Measurements from ENCODE around the gene AVP. TPM values are rescaled to one million over a fixed set of nuclear protein-coding genes. Genes with fewer than 3 reads are reported as not detected.

AVP gene
- total RNA-seq, 1 donor from 2014 or later, result 0.38 TPM

- intact Hi-C loops (cut with micrococcal nuclease), result no loop called here
- TF ChIP-seq CTCF (IDR thresholded peaks at IDR 0.05; ENCODE audit: borderline replicate concordance), result no peak
- H3K4me3 ChIP-seq, result no peak overlapping the region
- H3K4me1 ChIP-seq, result no peaks in the 10 kb centered on the region
- no peak for DNase-seq
- no peaks in the 10 kb centered on the region for H3K9me3 ChIP-seq (replicated peaks)
- H3K27me3 ChIP-seq (ENCODE audit: low read depth), result no peaks in the 10 kb centered on the region
- H3K36me3 ChIP-seq, result peaks cover 24% of the 10 kb centered on the region
- no peak overlapping the region for H3K27ac ChIP-seq (replicated peaks)
Observed at GRCh38 chr20:3106658-3107463, 22.3 kb upstream of the AVP start.

- no peak for DNase-seq
- Histone ChIP-seq H3K27ac (replicated peaks) (no peak overlapping the region), H3K4me1 (no peaks in the 10 kb centered on the region), H3K27me3 (ENCODE audit: low read depth) (no peaks in the 10 kb centered on the region), H3K9me3 (replicated peaks) (no peaks in the 10 kb centered on the region), H3K4me3 (no peak overlapping the region), H3K36me3 (peaks cover 24% of the 10 kb centered on the region)
- intact Hi-C loops (cut with micrococcal nuclease), result no loop called here
- no peak for TF ChIP-seq CTCF (IDR thresholded peaks at IDR 0.05; ENCODE audit: borderline replicate concordance)
Observed at GRCh38 chr20:3106185-3106584, 21.7 kb upstream of the AVP start.

- H3K9me3 ChIP-seq (replicated peaks), result no peaks in the 10 kb centered on the region
- no peaks in the 10 kb centered on the region for H3K4me1 ChIP-seq
- DNase-seq, result no peak
- no peak overlapping the region for H3K4me3 ChIP-seq
- H3K27ac ChIP-seq (replicated peaks), result no peak overlapping the region
- no peaks in the 10 kb centered on the region for H3K27me3 ChIP-seq (ENCODE audit: low read depth)
- intact Hi-C loops (cut with micrococcal nuclease), result no loop called here
- H3K36me3 ChIP-seq, result peaks cover 24% of the 10 kb centered on the region
- no peak for TF ChIP-seq CTCF (IDR thresholded peaks at IDR 0.05; ENCODE audit: borderline replicate concordance)
Observed at GRCh38 chr20:3105256-3106137, 21.0 kb upstream of the AVP start.

GRCh38 chr20:3103369-3104032, 19.0 kb upstream of the AVP start:
- Histone ChIP-seq H3K36me3 (peaks cover 8% of the 10 kb centered on the region), H3K9me3 (replicated peaks) (no peaks in the 10 kb centered on the region), H3K27me3 (ENCODE audit: low read depth) (peaks cover 6% of the 10 kb centered on the region), H3K27ac (replicated peaks) (no peak overlapping the region), H3K4me1 (no peaks in the 10 kb centered on the region), H3K4me3 (no peak overlapping the region)
- DNase-seq, result no peak
- intact Hi-C loops (cut with micrococcal nuclease), result no loop called here
- TF ChIP-seq CTCF (IDR thresholded peaks at IDR 0.05; ENCODE audit: borderline replicate concordance), result no peak

GRCh38 chr20:3102575-3103368, 18.2 kb upstream of the AVP start:
- H3K4me3 ChIP-seq, result no peak overlapping the region
- H3K4me1 ChIP-seq, result no peaks in the 10 kb centered on the region
- no peaks in the 10 kb centered on the region for H3K9me3 ChIP-seq (replicated peaks)
- H3K36me3 ChIP-seq, result peaks cover 8% of the 10 kb centered on the region
- DNase-seq, result no peak
- TF ChIP-seq CTCF (IDR thresholded peaks at IDR 0.05; ENCODE audit: borderline replicate concordance), result no peak
- no peak overlapping the region for H3K27ac ChIP-seq (replicated peaks)
- intact Hi-C loops (cut with micrococcal nuclease), result no loop called here
- peaks cover 6% of the 10 kb centered on the region for H3K27me3 ChIP-seq (ENCODE audit: low read depth)

Measured in left ventricle myocardium inferior (tissue), 1 donor.